NB4 (cell line): Measurements from ENCODE around the gene DPP8.
"Not testable (repeated sequence)": the region's sequence is repeated elsewhere in the genome, so short reads cannot be mapped to it uniquely, and the experiment has no call there.

Source experiments
- DNase-seq: peaks from one replicate; pipeline ENCODE4 v3.0.0; 2010; ENCODE audit warnings: low read depth
- H3K4me3 ChIP-seq: one replicate; pipeline ENCODE4 v1.5.1; 2011; ENCODE audit warnings: mild to moderate bottlenecking, low read depth, low read length, moderate library complexity
- MYC ChIP-seq: IDR thresholded peaks from 2 replicates; pipeline ENCODE4 v1.6.1; 2011; ENCODE audit warnings: low read depth, low read length
- POLR2A ChIP-seq: IDR thresholded peaks from 2 replicates; pipeline ENCODE4 v1.6.1; 2011; ENCODE audit warnings: mild to moderate bottlenecking; ENCODE audit not compliant: insufficient read length; ENCODE audit errors: extremely low read depth
- TF ChIP-seq, protein P1 (sequence below): IDR thresholded peaks from 2 replicates; pipeline ENCODE4 v1.6.1; 2011; ENCODE audit warnings: low read depth, low read length
- TF ChIP-seq, protein P2 (sequence below): IDR thresholded peaks from one replicate; pipeline ENCODE4 v1.5.1; 2012; ENCODE audit warnings: low read depth, low read length

DPP8 gene

DNA sequence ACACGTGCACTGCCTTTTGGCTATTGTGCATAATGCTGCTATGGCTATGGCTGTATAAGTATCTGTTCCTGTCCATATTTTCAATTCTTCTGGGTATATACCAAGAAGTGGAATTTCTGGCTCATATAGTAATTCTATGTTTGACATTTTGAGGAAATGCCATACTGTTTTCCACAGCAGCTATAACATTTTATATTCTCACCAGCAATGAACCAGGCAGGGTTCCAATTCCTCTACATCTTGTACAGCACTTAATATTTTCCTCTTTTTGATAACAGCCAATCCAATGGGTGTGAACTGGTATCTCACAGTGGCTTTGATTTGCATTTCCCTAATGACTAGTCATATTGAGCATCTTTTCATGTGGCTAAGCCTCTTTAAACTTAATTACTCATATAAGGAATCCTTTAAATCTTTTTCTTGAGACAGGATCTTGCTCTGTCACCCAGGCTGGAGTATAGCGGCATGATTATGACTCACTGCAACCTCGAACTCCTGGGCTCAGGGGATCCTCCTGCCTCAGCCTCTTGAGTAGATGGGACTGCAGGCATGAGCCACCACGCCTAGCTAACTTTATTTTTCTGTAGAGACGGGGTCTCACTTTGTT lies 56.6 kb downstream of the DPP8 start:
- DNase-seq = no peak
- TF ChIP-seq, protein P1, sequence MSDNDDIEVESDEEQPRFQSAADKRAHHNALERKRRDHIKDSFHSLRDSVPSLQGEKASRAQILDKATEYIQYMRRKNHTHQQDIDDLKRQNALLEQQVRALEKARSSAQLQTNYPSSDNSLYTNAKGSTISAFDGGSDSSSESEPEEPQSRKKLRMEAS = no peak
- TF ChIP-seq MYC = no peak
- TF ChIP-seq POLR2A = no peak
- TF ChIP-seq, protein P2, sequence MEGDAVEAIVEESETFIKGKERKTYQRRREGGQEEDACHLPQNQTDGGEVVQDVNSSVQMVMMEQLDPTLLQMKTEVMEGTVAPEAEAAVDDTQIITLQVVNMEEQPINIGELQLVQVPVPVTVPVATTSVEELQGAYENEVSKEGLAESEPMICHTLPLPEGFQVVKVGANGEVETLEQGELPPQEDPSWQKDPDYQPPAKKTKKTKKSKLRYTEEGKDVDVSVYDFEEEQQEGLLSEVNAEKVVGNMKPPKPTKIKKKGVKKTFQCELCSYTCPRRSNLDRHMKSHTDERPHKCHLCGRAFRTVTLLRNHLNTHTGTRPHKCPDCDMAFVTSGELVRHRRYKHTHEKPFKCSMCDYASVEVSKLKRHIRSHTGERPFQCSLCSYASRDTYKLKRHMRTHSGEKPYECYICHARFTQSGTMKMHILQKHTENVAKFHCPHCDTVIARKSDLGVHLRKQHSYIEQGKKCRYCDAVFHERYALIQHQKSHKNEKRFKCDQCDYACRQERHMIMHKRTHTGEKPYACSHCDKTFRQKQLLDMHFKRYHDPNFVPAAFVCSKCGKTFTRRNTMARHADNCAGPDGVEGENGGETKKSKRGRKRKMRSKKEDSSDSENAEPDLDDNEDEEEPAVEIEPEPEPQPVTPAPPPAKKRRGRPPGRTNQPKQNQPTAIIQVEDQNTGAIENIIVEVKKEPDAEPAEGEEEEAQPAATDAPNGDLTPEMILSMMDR = no peak
- H3K4me3 ChIP-seq = no peak overlapping the region

DNA sequence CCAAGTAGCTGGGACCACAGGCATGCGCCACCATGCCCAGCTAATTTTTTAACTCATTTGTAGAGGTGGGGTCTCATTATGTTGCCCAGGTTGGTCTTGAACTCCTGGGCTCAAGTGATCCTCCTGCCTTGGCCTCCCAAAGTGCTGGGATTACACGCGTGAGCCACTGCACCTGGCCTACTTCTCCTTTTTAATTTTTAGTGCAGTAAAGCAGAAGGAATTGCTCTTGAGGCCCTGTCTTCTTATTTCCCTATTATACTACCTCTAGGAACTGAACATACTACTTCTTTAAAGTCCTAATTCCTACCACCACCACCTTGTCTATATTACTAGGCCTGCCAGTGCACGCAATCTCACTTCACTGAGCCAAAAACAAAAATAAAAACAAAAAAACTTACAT lies 62.2 kb downstream of the DPP8 start:
- not testable (repeated sequence) for H3K4me3 ChIP-seq
- DNase-seq = peak; percentile 16

DNA sequence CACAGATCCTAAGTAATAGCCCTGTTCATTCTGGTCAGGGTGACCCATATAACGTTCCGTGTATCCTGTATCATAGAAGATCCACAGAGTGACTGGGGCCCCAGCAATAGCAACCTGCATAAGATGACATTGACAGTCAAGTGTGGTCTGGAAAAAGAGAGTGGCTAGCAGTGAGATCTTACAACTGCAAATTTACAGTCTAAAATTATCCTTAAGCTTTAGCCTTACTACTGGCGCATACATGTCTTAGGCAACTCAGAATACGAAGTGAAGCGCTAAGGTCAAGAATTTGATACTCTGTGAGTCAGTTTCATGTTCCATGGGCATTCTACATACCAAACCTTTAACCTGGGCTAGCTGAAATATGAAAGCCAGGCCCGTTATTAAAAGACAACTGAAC lies 65.5 kb downstream of the DPP8 start:
- no peak for DNase-seq
- TF ChIP-seq, protein P1 = no peak
- H3K4me3 ChIP-seq = no peak overlapping the region

DNA sequence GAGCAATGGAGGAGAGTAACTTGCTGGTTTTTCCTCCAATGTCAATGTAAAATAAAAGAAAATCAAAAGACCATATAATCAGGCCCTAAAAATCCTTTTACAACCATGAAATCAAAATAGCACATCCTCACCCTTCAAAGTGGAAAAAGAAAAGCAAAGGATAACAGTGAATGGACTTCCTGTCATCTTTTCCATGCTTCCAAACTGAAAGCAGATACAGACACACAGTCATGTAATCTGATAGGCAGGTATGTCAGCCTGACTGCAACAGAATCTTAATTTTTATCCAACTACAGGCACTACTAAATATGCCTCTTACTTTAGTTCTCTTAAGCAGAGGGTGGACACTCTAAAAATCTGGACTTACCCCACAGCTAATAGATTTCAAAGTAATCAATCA lies 66.9 kb downstream of the DPP8 start:
- H3K4me3 ChIP-seq = no peak overlapping the region
- DNase-seq = no peak
- TF ChIP-seq, protein P1 = no peak
- TF ChIP-seq POLR2A (no peak), MYC (no peak)
- TF ChIP-seq, protein P2 = no peak

DNA sequence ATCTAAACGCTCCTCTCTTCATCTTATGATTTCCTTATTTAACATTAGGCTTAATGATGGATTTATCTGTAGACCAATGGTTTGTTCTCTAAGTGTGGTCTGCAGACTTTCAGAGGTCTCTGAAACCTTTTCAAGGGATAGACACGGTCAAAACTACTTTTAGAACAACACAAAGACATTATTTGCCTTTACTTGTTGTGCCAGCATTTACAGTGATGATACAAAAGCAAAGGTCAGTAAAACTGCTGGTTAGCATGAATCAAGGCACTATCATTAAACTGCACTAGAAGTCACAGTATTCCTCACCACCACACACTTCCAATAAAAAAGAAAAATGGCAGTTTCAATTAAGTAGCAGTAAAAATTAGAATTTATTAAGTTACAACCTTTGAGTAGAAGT lies 70.3 kb downstream of the DPP8 start:
- no peak for TF ChIP-seq POLR2A
- no peak for TF ChIP-seq MYC
- TF ChIP-seq, protein P1 = no peak
- TF ChIP-seq, protein P2 = no peak
- DNase-seq = no peak
- H3K4me3 ChIP-seq = no peak overlapping the region

DNA sequence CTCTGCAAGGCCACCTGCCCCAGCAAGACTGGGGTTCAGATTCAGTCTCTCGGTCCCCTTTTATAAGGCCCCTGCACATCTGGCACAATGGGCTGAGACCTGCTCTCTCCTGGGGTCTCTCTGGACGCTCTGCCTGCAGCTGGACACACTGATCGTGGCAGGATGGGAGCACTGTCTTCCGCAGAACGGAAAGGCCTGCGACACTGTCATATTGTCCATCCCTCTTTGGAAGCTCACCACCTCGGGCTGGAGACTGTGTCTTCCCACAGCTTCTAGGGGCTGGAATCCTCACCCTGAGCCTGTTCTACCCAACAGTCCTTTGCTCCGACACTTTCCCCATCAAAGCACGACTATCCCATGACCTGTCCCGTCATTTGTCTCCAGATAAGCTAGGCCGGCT lies 83.3 kb downstream of the DPP8 start:
- no peak for DNase-seq
- no peak overlapping the region for H3K4me3 ChIP-seq
- no peak for TF ChIP-seq MYC
- TF ChIP-seq, protein P1 = no peak
- TF ChIP-seq, protein P2 = no peak

DNA sequence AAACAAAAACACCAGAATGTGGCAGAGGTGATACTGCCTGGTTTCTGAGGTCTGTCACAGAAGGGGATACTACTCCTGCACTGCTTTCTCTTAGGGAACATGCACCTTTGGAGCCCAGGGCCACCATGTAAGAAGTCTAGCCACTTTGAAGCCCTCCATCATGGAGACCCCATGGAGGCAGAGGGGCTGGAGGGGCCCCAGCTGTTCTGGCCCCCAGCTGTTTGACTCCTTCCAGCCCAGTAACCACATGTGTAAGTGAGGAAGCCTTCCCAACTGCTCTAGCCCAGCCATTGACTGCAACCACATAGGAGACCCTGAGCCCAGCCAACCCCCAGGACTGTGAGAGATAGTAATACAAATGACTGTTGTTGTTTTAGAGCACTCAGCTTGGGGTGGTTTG lies 85.8 kb downstream of the DPP8 start:
- H3K4me3 ChIP-seq = no peak overlapping the region
- DNase-seq = no peak
- TF ChIP-seq POLR2A (no peak), MYC (no peak)
- TF ChIP-seq, protein P1 = no peak
- TF ChIP-seq, protein P2 = no peak
